ENCODE measurements around the gene CHIA. TPM values are rescaled to one million over a fixed set of nuclear protein-coding genes. Genes with fewer than 3 reads are reported as not detected.

CHIA gene
- total RNA-seq, 1 experiment from 2014 or later, result not detected

- DNase-seq (ENCODE audit: low read depth), result no peak
These were observed 71.1 kb downstream of the CHIA start for GRCh38 chr1:111361761-111362160.

- peak; percentile 23 for DNase-seq (ENCODE audit: low read depth)
These were observed 74.0 kb downstream of the CHIA start for GRCh38 chr1:111364690-111365089.

GRCh38 chr1:111366256-111366655, 75.6 kb downstream of the CHIA start:
- DNase-seq (ENCODE audit: low read depth), result peak; percentile 83

- peak; percentile 79 for DNase-seq (ENCODE audit: low read depth)
These were observed 78.5 kb downstream of the CHIA start for GRCh38 chr1:111369177-111369576.

- no peak for DNase-seq (ENCODE audit: low read depth)
These were observed 79.0 kb downstream of the CHIA start for GRCh38 chr1:111369645-111370044.

Small RNAs within 50 kb of the gene (small RNA-seq; reads per million reads assigned to genes)
- not detected for gene AL356387.2

Other genes starting within 250 kb of the CHIA start
- 17.2 and 24.7 TPM in 2 replicates for gene DRAM2, start 150.8 kb upstream of the CHIA start, total RNA-seq (2014; rRNA removed; shearing (Covaris generic))
- gene CEPT1, start 150.6 kb upstream of the CHIA start, total RNA-seq (2014; rRNA removed; shearing (Covaris generic)), result 29.3 and 35.7 TPM in 2 replicates
- not detected in 2 replicates for gene DENND2D, start 90.2 kb upstream of the CHIA start, total RNA-seq (2014; rRNA removed; shearing (Covaris generic))
- gene CHI3L2, start 63.1 kb upstream of the CHIA start, total RNA-seq (2014; rRNA removed; shearing (Covaris generic)), result 1.0 and 1.5 TPM in 2 replicates
- 0.21 and 1.4 TPM in 2 replicates for gene OVGP1, start 136.9 kb downstream of the CHIA start, total RNA-seq (2014; rRNA removed; shearing (Covaris generic))
- 114 and 129 TPM in 2 replicates for gene WDR77, start 158.4 kb downstream of the CHIA start, total RNA-seq (2014; rRNA removed; shearing (Covaris generic))
- 587 and 663 TPM in 2 replicates for gene ATP5PB, start 158.6 kb downstream of the CHIA start, total RNA-seq (2014; rRNA removed; shearing (Covaris generic))
- 0.42 and 0.63 TPM in 2 replicates for gene C1orf162, start 183.1 kb downstream of the CHIA start, total RNA-seq (2014; rRNA removed; shearing (Covaris generic))
- gene ADORA3, start 212.8 kb downstream of the CHIA start, total RNA-seq (2014; rRNA removed; shearing (Covaris generic)), result not detected in 2 replicates
- gene TMIGD3, start 212.8 kb downstream of the CHIA start, total RNA-seq (2014; rRNA removed; shearing (Covaris generic)), result not detected in 2 replicates